NCI-H510A (cell line): Measurements from ENCODE around the gene PIM3.

Source experiments
- DNase-seq: peaks from one replicate; lab custom pipeline; 2025; lab: John Stamatoyannopoulos, UW

The PIM3 gene

GRCh38 chr22:49956418-49956770, 4.2 kb upstream of the PIM3 start:
- no peak for DNase-seq

- no peak for DNase-seq
Observed at GRCh38 chr22:49956914-49957825, 3.4 kb upstream of the PIM3 start.

- DNase-seq: no peak
Observed at GRCh38 chr22:49957826-49958365, 2.7 kb upstream of the PIM3 start.

GRCh38 chr22:49958366-49958921, 2.1 kb upstream of the PIM3 start:
- DNase-seq: no peak

GRCh38 chr22:49958931-49959781, 1.4 kb upstream of the PIM3 start:
- DNase-seq: no peak

GRCh38 chr22:49959782-49960158, 802 bp upstream of the PIM3 start:
- no peak for DNase-seq

GRCh38 chr22:49961005-49961600, 531 bp downstream of the PIM3 start:
- DNase-seq: no peak

- DNase-seq: no peak
Observed at GRCh38 chr22:49961601-49962011, 1.0 kb downstream of the PIM3 start.

- peak; percentile 55 for DNase-seq
Observed at GRCh38 chr22:49962012-49962750, 1.6 kb downstream of the PIM3 start.

- DNase-seq: no peak
Observed at GRCh38 chr22:49962751-49963646, 2.4 kb downstream of the PIM3 start.

- DNase-seq: no peak
Observed at GRCh38 chr22:49963647-49964026, 3.1 kb downstream of the PIM3 start.

GRCh38 chr22:49964136-49965090, 3.8 kb downstream of the PIM3 start:
- no peak for DNase-seq

- DNase-seq: no peak
Observed at GRCh38 chr22:49965091-49966040, 4.8 kb downstream of the PIM3 start.

GRCh38 chr22:49966041-49966773, 5.6 kb downstream of the PIM3 start:
- no peak for DNase-seq

- DNase-seq: no peak
Observed at GRCh38 chr22:49966774-49967705, 6.5 kb downstream of the PIM3 start.

- DNase-seq: no peak
Observed at GRCh38 chr22:49967706-49968208, 7.2 kb downstream of the PIM3 start.
